ENCODE measurements around the gene DOC2A. TPM values are rescaled to one million over a fixed set of nuclear protein-coding genes. Genes with fewer than 3 reads are reported as not detected.

Gene DOC2A
- total RNA-seq, 1 donor from 2014 or later, result 0.33 TPM

DNA sequence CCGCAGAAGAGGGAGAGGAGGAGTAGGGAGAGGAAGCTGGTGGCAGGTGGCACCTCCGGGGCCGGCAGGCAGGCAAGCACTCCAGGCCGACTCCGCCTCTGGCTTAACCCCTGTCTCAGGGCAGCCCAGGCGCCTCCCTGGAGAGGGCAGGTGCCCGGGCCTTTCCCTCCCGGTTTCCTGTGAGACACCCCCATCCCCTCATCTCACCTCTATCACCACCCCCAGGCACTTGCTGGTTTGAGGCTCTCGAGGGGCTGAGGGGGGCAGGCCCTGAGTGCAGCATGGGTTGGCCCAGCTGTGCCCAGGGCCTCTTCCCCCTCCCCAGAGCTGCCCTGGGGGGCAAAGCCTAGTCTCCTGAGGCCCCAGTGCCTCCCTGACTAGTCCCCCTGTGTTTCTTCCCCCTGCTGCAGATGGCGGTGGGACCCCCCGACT is 6.0 kb downstream of the DOC2A start:
- no peak overlapping the region for H3K4me3 ChIP-seq (ENCODE audit: low read depth, low read length)
- peaks cover 1% of the 10 kb centered on the region for H3K36me3 ChIP-seq (ENCODE audit: control insufficient read depth, insufficient read depth, low read length)
- TF ChIP-seq, protein P1, sequence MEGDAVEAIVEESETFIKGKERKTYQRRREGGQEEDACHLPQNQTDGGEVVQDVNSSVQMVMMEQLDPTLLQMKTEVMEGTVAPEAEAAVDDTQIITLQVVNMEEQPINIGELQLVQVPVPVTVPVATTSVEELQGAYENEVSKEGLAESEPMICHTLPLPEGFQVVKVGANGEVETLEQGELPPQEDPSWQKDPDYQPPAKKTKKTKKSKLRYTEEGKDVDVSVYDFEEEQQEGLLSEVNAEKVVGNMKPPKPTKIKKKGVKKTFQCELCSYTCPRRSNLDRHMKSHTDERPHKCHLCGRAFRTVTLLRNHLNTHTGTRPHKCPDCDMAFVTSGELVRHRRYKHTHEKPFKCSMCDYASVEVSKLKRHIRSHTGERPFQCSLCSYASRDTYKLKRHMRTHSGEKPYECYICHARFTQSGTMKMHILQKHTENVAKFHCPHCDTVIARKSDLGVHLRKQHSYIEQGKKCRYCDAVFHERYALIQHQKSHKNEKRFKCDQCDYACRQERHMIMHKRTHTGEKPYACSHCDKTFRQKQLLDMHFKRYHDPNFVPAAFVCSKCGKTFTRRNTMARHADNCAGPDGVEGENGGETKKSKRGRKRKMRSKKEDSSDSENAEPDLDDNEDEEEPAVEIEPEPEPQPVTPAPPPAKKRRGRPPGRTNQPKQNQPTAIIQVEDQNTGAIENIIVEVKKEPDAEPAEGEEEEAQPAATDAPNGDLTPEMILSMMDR (IDR thresholded peaks at IDR 0.05; ENCODE audit: insufficient read depth, low read length, poor library complexity, severe bottlenecking), result no peak
- no peak for DNase-seq (ENCODE audit: low read depth)
- peaks cover 9% of the 10 kb centered on the region for H3K27me3 ChIP-seq (ENCODE audit: control insufficient read depth, insufficient read depth, low read length)

DNA sequence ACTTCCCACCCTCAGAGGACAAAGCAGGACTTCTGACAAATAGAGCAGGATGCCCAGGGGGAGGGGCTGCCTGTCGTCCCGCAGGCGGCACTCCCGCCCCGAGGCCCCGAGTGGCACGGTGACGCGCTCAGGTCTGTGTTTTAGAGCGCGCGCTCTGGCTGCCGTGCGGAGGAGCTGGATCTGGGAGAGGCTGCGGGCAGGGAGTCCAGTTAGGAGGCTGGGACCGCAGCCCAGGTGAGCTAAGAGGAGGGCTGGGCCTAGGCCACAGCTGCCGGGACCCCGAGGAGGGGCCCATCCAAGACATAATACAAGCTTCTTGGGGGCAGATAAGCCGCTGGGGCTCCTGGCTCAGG is 6.4 kb downstream of the DOC2A start:
- Histone ChIP-seq H3K27me3 (ENCODE audit: control insufficient read depth, insufficient read depth, low read length) (peaks cover 5% of the 10 kb centered on the region), H3K36me3 (ENCODE audit: control insufficient read depth, insufficient read depth, low read length) (peaks cover 1% of the 10 kb centered on the region)
- TF ChIP-seq, protein P1 (IDR thresholded peaks at IDR 0.05; ENCODE audit: insufficient read depth, low read length, poor library complexity, severe bottlenecking), result no peak

DNA sequence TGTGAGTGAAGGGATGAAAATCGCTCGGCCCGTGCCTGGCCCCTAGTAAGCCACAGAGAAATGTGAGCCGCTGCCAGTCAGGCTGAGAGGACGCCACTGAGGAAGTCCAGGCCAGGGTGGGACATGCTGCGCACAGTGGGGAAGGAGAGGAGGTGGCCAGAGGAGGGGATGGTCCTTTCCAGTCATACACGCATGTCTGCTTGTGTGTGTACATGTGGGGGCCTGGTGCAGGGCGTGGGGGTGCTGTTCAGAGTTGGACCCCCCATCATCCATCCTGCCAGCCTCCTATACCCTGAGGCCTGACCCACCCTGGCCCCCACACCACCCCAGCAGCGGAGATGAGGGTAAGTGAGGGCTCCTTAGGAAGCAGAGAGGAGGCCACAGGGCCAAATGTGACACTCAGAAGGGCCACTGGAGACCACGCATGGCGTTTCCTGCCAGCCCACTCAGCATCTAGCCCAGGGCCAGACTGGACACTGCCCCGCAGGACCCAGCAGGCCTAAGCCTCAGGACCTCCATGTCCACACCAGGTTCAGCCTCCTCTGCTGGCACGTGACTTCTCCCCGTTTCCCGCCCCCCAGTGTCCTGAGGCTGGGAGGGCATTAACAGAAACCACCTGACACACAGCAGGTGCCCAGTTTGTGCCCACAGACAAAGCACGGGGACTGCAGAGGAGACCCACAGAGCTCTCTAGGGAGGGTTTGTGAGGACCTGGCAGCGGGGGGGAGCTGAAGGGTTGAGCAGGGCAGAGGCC is 7.0 kb downstream of the DOC2A start:
- TF ChIP-seq, protein P1 (IDR thresholded peaks at IDR 0.05; ENCODE audit: insufficient read depth, low read length, poor library complexity, severe bottlenecking), result no peak
- H3K36me3 ChIP-seq (ENCODE audit: control insufficient read depth, insufficient read depth, low read length), result peaks cover 1% of the 10 kb centered on the region
- no peaks in the 10 kb centered on the region for H3K27me3 ChIP-seq (ENCODE audit: control insufficient read depth, insufficient read depth, low read length)
- DNase-seq (ENCODE audit: low read depth), result no peak
- no peak overlapping the region for H3K4me3 ChIP-seq (ENCODE audit: low read depth, low read length)

More for the DNA sequence above, 6.4 kb downstream of the DOC2A start:
- H3K4me3 ChIP-seq (ENCODE audit: low read depth, low read length), result no peak overlapping the region
- no peak for DNase-seq (ENCODE audit: low read depth)

DNA sequence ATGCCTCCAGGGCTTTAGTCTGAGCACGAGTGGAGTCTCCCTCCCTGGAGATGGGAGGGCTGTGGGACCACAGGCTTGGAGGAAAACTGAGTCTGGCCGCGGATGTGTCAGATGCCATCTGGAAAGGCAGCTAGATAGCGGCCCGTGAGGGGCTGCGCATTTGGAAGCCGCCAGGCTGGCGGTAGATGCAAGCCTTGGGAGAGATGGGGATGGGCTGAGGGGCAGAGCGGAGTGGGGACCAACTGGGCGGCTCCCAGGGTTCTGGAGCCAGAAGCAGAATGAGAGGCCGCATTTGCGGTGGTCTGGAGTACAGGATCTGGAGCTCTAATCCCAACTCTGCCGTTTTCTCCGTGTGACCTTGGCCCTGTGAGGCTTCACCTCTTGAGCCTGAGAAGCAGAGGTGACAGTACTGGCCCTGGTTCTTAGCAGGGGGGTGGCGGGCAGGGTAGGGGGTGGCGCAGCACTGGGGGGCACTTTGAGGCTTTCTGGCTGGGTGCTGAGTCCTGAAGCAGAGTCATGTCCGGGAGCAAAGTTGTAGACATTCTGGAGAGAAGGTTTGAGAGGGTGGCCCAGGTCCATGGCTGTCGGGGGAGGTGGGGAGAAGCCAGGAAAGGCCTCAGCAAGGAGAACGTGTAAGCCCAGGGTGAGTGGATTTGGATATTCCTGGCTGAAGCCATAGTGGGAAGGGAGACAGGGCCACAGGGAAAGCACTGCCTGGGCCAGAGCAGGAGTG is 8.0 kb downstream of the DOC2A start:
- TF ChIP-seq, protein P1 (IDR thresholded peaks at IDR 0.05; ENCODE audit: insufficient read depth, low read length, poor library complexity, severe bottlenecking), result no peak
- no peak overlapping the region for H3K4me3 ChIP-seq (ENCODE audit: low read depth, low read length)
- no peak for DNase-seq (ENCODE audit: low read depth)
- peaks cover 1% of the 10 kb centered on the region for H3K36me3 ChIP-seq (ENCODE audit: control insufficient read depth, insufficient read depth, low read length)
- no peaks in the 10 kb centered on the region for H3K27me3 ChIP-seq (ENCODE audit: control insufficient read depth, insufficient read depth, low read length)

DNA sequence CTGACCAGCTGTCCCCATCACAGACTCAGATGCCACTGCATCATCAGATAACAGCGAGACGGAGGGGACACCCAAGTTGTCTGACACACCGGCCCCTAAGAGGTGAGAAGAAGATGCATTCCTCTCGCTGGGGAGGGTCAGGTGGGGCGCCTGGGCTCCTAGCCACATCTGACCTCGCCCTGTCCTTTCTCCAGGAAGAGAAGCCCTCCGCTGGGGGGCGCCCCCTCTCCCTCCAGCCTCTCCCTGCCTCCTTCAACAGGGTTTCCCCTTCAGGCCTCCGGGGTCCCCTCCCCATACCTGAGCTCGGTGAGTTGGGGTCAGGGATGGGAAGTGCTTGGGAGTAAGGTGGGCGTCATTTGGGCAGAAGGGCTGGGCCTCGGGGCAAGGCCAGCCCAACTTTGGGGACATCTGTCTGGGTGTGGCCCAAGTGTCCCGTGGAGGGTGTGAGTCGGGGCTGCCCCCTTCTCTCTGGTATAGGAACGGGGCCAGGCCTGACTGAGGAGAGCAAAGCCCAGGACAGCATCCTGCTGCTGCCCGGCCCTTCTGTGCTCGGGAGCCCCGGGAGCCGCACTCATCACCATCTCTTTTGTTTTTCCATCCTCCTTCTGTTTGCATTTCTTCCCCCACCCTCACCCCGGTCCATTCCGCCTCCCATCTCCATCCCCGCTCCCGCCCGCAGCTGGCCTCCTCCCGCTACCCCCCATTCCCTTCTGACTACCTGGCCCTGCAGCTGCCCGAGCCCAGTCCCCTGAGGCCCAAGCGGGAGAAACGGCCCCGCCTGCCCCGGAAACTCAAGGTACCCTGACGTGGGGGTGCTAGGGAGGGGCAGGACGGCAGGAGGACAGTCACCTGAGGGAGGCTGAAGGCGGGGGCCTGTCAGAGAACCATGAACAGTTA is 9.8 kb downstream of the DOC2A start:
- Histone ChIP-seq H3K4me3 (ENCODE audit: low read depth, low read length) (no peak overlapping the region), H3K36me3 (ENCODE audit: control insufficient read depth, insufficient read depth, low read length) (peaks cover 1% of the 10 kb centered on the region), H3K27me3 (ENCODE audit: control insufficient read depth, insufficient read depth, low read length) (no peaks in the 10 kb centered on the region)
- no peak for DNase-seq (ENCODE audit: low read depth)
- TF ChIP-seq, protein P1 (IDR thresholded peaks at IDR 0.05; ENCODE audit: insufficient read depth, low read length, poor library complexity, severe bottlenecking), result peak; percentile 18

All from kidney epithelial cell (primary cell).